UCSD-AML1 (cell line): ENCODE measurements around the gene BAIAP2L2.
"Not testable (repeated sequence)": the region's sequence is repeated elsewhere in the genome, so short reads cannot be mapped to it uniquely, and the experiment has no call there.

Source experiments
- DNase-seq: peaks from one replicate; lab custom pipeline; 2025; ENCODE audit not compliant: unreplicated experiment; lab: John Stamatoyannopoulos, UW

BAIAP2L2 gene, protein sequence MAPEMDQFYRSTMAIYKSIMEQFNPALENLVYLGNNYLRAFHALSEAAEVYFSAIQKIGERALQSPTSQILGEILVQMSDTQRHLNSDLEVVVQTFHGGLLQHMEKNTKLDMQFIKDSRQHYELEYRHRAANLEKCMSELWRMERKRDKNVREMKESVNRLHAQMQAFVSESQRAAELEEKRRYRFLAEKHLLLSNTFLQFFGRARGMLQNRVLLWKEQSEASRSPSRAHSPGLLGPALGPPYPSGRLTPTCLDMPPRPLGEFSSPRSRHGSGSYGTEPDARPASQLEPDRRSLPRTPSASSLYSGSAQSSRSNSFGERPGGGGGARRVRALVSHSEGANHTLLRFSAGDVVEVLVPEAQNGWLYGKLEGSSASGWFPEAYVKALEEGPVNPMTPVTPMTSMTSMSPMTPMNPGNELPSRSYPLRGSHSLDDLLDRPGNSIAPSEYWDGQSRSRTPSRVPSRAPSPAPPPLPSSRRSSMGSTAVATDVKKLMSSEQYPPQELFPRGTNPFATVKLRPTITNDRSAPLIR

DNA sequence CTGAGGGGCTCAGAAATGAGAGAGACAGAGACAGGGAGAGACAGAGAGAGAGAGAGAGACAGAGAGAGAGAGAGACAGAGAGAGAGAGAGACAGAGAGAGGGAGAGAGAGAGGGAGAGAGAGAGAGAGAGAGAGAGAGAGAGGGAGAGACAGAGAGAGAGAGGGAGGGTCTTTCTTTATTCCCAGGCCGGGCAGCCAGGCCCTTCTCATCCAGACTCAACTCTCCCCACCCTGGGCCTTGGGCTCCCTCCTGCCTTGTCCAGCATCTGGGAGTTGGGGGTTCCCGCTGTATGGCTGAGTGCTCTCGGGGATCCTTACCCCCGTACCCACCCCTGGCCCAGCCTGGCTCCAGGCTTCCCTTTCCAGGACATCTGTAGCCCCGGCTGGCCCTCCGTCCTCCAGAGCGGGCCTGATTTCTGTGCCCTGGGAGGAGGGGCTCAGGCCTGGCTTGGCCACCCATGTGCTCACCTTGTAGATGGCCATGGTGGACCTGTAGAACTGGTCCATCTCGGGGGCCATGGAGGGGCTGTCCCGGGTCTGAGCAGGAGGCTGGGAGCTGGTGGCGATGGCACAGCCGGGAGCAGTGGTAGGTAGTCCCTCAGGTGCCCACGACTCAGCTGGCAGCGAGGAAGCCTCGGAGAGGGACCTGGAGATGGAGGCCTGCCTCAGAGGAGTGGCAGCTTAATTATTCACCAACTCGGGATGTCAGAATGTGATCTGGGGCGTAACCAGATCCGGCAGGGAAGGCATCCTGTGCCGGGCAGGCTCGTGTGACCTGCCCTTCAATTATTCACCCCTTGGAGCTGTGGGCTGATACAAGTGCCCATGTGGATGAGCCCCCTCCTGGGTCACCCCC, at the start of gene BAIAP2L2:
TSS of gene BAIAP2L2 (minus strand) at position 677 of the 855 bp plus-strand sequence. CDS start at position 518, 159 bp downstream.
- no peak for DNase-seq

DNA sequence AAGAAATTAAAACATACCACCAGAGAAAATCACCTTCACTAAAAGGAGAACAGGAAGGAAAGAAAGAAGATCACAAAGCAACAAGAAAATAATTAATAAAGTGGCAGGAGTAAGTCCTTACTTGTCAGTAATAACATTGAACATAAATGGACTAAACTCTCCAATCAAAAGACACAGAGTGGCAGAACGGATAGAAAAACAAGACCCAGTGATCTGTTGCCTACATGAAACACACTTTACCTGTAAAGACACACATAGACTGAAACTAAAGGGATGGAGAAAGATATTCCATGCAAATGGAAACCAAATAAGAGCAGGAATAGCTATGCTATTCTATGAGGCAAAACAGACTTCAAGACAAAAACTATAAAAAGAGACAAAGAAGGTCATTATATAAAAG, 45.2 kb upstream of the BAIAP2L2 start:
- no peak for DNase-seq

DNA sequence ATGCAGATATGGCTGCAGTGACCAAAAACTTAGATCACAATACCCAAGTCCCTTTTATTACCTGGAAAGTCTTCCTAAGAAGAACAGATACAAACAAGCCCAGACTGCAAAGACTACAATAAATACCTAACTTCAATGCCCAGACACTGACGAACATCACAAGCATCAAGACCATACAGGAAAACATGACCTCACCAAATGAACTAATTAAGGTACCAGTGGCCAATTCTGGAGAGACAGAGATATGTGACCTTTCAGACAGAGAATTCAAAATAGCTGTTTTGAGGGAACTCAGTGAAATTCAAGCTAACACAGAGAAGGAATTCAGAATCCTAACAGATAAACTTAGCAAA, 44.1 kb upstream of the BAIAP2L2 start:
- DNase-seq, result not testable (repeated sequence)

DNA sequence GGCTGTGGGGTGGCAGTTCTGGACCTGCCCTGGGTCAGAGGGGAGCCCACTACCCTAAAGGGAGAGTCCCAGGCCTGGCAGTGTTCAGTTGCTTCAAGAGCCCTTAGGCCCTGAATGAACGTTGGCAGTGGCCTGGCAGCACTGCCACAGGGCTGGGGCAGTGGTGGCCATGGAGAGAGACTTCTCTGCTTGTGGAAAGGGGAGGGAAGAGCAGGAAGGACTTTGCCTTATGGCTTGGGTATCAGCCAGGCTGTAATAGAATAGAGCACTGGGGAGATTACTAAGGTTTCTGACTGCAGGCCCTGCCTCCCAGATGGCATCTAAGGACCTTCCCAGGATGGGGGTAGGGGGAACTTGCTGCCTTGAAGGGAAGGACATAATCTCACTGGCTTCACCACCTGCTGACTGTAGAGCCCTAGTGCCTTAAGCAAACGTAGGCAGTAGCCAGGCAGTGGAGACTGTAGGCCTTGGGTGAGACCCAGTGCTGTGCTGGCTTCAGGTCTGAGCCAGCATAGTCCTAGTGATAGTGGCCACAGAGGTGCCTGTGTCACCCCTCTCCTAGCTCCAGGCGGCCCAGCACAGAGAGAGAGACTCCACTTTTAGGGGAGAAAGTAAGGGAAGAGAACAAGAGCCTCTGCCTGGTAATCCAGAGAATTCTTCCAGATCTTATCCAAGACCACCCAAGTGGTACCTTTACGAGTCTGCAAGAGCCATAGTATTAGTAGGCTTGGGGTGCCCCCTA, 43.5 kb upstream of the BAIAP2L2 start:
- DNase-seq, result no peak

DNA sequence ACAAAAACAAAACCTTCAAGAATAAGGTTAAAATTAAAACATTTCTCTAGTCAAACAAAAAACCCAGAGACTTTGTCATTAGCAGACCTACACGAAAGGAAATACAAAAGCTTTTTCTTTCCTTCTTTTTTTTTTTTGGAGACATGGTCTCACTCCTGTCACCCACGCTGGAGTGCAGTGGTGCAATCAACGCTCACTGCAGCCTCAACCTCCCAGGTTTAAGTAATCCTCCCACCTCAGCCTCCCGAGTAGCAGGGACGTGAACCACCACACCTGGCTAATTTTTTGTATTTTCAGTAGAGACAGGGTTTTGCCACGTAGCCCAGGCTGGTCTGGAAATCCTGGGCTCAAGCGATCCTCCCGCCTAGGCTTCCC, 40.6 kb upstream of the BAIAP2L2 start:
- DNase-seq, result no peak

DNA sequence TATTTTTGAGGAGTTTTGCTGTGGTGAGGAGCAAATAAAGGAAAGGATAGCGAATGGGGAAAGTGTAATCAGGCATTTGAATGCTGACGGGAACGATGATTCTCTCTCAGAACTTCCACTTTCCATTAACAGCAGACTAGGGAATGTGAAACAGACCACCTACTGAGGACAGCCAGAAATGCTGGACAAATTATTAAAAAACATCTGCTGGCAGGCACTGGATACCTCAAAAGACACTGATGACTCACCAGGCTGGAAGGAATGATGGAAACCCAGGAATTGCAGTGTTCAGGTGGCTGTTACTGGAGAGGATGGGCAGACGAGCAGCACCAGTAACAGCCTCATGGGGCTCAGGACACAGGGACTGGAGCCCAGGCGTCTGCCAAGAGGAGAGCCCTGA, 37.8 kb upstream of the BAIAP2L2 start:
- no peak for DNase-seq

DNA sequence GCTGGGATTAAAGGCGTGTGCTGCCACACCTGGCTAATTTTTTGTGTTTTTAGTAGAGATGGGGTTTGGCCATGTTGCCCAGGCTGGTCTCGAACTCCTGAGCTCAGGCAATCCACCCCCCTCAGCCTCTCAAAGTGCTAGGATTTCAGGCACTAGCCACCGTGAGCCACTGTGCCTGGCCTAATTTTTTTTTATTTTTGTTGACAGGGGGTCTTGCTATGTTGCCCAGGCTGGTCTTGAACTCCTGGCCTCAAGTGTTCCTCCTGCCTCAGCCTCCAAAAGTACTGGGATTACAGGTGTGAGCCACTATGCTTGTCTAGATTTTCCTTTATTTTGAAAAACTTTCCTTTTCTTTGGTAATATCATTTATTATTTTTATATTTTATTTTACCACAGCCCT, 35.7 kb upstream of the BAIAP2L2 start:
- not testable (repeated sequence) for DNase-seq

DNA sequence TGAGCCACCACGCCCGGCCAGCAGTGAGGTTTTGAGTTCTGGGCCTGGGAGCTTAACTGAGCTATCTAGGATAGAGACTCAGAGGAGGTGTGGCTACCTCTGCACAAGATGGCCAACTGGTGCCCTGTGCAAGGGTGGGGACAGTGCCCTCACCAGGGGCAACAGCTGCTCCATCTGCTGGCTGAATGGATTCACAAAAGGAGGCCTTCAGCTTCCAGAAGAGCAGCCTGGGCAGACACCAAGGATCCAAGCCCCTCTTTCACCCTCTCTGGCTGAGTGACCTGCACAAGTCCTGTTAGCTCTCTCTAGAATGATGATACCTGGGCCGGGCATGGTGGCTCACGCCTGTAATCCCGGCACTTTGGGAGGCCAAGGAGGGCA, 33.5 kb upstream of the BAIAP2L2 start:
- no peak for DNase-seq

DNA sequence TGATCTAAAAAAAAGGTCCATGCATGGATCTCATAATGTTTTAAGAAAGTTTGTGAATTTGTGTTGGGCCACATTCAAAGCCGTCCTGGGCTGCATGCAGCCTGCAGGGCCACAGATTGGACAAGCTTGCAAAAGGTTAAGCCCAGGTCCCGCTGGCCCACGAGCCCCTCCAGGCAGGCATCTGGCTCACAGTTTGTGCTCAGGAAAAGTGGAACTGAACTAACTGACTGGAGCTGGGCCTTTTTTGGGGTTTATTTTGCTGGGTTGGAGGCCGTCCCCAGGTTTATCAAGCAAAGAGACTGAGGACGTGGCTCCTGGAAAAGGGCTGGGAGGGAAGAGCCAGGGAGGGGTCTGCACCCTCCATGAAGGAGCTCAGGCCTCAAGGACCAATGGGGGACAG, 32.1 kb upstream of the BAIAP2L2 start:
- no peak for DNase-seq

DNA sequence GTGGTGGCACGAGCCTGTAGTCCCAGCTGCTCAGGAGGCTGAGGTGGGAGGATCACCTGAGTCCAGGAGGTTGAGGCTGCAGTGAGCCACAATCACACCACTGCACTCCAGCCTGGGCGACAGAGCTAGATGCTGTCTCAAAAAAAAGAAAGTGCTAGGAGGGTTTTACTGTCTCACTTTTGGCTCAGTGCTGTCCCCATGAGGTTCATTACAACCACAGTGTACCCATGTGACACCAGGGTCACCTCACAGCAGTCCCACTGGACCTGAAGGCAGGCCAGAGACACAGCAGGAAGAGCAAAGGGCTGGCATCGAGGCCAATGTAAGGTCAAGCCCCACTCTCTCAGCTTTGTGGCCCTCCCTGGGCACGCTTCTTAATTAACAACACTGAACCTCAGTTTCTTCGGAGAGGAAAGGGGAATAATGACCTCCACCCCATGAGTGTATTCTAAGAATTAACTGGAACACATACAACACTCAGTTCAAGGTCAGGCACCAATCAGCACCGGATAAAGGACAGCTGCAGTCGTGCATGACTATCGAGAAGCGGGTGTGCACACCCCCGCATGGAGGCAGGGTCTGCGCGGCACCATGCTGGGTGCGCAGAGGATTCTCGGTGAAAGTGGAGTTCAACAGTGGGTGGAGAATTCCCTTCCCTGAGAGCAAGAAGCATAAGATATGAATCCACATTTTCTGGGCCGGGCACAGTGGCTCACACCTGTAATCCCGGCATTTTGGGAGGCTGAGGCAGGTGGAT, 30.9 kb upstream of the BAIAP2L2 start:
- DNase-seq, result no peak

DNA sequence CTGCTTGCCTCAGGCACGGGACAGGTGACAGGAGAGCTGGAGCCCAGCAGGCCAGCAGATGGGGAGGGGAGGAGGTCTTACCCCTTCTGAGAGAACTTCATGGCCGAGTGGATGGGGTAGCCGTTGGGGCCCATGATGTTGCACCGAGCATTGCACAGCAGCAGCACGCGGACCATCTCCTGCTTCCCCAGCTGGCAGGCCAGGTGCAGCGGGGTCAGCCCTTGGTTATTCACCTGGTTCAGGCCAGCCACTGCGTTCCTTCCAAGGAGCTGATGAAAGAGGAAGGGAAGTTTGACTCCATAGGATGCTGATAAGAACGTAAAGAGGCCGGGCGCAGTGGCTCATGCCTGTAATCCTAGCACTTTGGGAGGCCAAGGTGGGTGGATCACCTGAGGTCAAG, 29.4 kb upstream of the BAIAP2L2 start:
- no peak for DNase-seq

DNA sequence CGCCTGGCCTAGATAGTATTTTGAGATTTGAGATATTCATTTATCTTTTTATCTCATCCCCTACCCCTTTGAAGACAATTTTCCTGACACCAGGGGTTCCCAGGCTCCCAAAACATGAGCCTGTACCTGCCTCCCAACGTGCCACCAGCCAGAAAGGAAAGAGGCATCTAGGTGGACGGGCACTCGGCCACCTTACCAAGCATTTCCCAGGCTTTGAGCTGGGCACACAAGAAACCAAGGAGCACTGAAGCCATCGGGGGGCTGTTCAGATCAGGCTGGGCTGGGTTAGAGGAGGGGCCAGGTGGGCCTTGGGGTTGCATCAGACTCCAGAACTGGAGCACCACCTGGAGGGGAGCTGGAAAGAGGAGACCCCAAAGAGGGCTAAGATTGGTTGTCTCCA, 28.5 kb upstream of the BAIAP2L2 start:
- no peak for DNase-seq

DNA sequence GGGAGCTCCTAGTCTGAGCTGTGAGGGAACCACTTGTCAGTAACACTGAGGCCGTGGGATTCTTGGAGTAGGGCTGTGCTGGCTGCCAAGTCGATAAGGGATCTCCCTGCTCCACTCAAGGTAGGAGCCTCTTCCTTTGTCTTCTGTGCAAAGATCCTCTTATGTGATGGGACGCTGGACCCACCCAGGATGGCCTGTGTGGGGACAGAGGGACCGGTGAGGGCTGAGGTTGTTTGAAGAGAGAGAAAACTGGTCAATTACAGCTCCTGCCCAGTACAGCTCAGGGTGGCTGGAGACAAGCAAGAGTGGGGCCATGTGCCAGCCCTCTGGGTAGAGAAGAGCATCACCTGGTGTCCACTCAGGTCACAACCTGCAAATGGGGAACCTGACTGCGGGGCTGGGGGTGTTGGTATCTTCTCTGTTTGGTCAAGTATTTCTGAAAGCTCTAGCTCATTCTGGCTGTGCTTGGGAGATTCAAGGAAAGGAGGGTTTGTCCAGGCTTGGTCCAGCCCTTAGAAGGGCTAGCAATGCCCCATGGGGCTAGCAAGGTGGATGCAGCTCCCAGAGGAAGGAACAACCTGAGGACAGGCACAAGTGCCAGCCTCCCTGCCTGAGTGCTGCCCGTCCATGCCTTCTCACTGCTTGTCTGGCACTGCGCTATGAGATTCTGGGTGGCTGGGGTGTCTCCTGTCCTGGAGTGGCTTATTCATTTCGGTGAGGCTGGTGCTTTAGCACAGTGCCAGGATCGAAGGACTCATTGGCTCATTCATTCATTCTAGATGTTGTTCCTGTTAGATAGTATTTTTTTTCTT, 27.6 kb upstream of the BAIAP2L2 start:
- no peak for DNase-seq

DNA sequence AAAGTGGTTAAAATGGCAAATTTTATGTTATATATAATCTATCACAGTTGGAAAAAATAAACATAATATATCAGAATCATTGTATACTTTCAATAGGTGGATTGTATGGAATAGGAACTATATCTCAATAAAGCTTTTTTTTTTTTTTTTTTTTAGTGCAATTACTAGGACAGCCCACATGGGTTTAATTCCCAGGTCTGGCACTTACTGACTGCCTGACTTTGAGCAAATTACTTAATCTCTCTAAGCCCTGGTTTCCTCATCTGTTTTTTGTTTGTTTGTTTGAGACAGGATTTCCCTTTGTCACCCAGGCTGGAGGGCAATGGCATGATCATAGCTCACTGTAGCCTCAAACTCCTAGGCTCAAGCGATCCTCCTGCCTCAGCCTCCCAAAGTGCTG, 26.1 kb upstream of the BAIAP2L2 start:
- DNase-seq, result no peak

DNA sequence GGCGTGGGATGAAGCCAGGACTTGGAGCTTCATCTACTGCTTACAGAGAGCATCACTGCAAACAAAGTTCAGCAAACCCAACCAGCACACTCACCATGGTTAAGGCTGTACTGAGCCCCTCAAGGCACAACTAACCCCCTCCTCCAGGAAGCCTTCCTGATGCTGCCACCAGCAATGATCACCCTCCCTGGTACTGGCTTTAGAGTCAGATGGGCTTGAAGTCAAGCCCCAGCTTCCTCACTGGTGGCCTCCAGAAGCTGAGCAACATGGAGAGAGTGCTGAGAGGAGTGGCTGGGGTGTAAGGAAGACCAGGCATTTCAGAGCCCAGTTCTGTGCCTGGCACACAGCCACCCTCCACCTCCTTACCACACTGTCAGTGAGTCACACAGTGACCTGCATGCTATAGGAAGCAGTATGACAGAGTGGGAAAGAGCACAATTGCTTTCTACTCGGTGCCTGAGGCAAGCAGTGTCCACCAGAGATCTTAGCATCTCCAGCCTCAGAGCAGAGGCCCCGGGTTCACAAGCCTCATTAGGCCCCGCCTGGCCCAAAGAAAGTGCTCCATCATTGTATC, 24.7 kb upstream of the BAIAP2L2 start:
- DNase-seq, result no peak

DNA sequence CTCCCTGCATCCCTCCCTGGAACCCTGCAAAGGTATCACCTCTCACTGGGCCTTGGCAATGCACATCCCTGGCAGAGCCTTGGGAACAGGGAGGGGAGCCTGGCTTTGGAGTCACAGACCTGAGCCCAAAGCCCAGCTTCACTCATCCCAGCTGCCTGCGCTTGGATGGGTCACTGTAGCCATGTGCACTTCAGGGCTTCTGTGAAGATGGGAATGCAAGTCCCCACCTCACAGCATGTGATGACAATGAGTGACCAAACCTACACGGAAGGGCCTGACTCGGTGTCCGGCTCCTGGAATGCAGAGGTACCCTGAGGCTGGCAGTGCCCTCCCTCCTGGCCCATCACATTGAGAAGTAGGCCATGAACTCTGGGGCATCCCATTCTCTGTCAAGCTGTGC, 22.8 kb upstream of the BAIAP2L2 start:
- no peak for DNase-seq

DNA sequence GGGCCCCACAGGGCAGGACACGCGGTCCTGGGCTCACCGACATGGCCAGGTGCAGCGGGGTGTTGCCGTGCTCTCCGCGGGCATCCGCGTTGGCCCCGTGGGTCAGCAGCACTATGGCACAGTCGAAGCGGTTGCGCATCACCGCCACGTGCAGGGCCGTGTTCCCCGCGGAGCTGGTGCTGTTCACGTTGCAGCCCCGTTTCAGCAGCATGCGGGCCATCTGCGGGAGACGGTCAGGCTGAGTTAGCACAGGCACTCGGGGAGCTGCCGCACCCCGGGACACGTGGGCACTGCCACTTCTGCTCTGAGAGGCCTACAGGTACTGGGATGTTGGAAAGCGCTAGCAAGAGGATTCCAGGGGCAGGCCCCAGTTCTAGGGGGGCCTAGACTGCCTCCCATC, 22.3 kb upstream of the BAIAP2L2 start:
- DNase-seq, result no peak

DNA sequence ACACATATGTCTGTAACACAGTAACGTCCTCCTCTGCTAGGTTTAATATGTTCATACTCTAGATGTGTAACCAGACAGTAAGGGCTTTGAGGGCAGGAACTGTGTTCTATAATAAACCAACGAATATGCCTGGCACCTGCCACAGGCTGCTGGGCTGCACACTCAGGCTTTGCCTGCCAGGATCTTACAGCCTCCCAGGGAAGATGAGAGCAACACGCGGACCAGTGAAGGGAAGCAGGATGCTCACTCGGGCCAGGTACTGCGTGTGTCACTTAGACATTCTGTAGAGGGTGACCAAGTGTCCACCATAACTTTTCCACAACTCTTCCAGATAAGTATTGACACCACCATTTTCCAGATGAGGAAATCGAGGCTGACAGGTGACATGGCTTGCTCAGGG, 21.7 kb upstream of the BAIAP2L2 start:
- DNase-seq, result no peak

DNA sequence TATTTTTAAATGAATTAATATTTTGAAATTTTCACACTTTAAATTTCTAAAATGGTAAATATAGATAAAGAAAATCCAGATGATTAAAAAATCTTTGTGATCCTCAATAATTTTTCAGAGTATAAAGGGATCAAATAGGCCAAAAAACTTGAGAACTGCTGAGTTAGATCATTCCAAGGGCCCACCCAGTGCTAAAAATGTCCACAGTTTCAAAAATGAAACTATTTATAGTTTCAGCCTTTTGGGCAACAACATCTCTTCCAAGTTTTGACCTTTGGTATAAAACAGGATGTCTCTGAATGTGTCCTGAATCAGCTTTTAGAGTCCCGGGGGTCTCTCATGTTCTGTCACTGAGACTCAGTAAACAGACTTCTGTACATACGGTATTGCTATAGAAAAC, 20.9 kb upstream of the BAIAP2L2 start:
- no peak for DNase-seq

DNA sequence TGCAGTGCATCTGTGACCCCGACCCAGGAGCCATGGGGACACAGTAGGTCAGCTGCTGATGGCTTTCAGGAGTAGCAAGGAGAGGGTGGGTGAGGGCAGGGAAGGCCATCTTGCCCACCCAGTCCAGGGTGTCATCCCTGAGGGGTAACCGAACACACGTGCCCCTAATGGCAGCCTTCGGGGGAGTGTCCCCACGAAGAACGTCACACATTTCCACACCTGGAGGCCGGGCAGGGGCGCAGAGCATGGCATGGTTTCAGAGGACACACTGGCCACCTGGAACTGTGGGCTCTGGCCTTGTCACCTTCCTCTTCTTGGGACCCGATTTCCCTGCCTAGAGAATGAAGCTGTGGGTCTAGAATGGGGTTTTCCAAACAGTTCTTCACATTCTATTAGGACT, 19.4 kb upstream of the BAIAP2L2 start:
- DNase-seq, result no peak
